Measurements from ENCODE around the gene SEC24B. TPM values are rescaled to one million over a fixed set of nuclear protein-coding genes. Genes with fewer than 3 reads are reported as not detected.

SEC24B gene
- total RNA-seq, 4 donors from 2014 or later, result 39.5 to 49.1 (median 42.6) TPM

DNA sequence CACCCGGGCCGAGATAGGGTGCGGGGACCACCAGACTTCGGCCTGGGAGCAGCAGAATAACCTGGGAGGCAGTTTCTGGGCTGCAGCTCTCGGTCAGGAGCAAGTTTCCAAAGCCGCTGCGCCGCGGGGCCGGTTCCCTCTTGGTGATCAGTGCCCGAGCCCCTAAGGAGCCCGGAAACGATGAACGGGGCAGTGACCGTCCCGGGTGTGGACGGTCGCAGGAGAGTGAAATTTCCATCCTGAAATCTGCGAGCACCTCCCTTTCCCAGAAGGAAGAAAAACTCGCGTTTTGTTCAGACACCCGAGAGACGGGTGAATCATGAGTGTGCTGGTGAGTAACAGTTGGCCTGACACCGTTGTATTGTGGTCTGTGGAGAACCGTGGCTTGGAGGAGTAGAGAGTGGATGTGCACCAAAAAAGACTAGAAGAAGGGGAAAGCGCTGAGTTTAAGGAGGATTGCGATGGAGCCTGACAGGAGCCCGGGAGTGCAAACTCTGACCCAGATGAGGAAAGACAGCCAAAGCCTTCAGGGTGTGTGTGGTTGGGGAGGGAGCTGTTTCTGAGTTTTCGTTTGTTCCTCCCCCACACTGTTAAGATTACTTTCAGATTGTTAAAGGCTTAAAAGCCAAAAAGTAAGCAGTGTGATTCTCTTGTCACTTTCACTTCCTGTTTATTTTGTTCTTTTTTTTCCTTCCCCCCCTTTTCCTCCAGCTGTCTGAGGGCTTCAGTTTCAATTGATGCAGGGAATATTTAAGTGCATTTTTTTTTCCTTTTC is 127.3 kb downstream of the SEC24B start:
- Histone ChIP-seq H3K4me1 (peaks cover 5 to 8% of the 10 kb centered on the region in 2 donors), H3K9me3 (no peaks in the 10 kb centered on the region), H3K4me3 (replicated peaks in 1 of 3) (peak overlapping the region; percentile 43 to 69 (median 63)), H3K27ac (peak overlapping the region; percentile 4 to 82 (median 41)), H3K27me3 (no peaks in the 10 kb centered on the region), H3K36me3 (no peaks in the 10 kb centered on the region)
- DNase-seq, result peak; percentile 23 to 26
- intact Hi-C loops (cut with DNase I), result no loop called here
- 3 to 5% methylated on average over 16 to 29 of the region's 29 CpGs for WGBS, 2 donors
- TF ChIP-seq, protein P1, sequence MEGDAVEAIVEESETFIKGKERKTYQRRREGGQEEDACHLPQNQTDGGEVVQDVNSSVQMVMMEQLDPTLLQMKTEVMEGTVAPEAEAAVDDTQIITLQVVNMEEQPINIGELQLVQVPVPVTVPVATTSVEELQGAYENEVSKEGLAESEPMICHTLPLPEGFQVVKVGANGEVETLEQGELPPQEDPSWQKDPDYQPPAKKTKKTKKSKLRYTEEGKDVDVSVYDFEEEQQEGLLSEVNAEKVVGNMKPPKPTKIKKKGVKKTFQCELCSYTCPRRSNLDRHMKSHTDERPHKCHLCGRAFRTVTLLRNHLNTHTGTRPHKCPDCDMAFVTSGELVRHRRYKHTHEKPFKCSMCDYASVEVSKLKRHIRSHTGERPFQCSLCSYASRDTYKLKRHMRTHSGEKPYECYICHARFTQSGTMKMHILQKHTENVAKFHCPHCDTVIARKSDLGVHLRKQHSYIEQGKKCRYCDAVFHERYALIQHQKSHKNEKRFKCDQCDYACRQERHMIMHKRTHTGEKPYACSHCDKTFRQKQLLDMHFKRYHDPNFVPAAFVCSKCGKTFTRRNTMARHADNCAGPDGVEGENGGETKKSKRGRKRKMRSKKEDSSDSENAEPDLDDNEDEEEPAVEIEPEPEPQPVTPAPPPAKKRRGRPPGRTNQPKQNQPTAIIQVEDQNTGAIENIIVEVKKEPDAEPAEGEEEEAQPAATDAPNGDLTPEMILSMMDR (IDR thresholded peaks at IDR 0.05), result no peak
- no peak for TF ChIP-seq POLR2A (IDR thresholded peaks at IDR 0.05)

DNA sequence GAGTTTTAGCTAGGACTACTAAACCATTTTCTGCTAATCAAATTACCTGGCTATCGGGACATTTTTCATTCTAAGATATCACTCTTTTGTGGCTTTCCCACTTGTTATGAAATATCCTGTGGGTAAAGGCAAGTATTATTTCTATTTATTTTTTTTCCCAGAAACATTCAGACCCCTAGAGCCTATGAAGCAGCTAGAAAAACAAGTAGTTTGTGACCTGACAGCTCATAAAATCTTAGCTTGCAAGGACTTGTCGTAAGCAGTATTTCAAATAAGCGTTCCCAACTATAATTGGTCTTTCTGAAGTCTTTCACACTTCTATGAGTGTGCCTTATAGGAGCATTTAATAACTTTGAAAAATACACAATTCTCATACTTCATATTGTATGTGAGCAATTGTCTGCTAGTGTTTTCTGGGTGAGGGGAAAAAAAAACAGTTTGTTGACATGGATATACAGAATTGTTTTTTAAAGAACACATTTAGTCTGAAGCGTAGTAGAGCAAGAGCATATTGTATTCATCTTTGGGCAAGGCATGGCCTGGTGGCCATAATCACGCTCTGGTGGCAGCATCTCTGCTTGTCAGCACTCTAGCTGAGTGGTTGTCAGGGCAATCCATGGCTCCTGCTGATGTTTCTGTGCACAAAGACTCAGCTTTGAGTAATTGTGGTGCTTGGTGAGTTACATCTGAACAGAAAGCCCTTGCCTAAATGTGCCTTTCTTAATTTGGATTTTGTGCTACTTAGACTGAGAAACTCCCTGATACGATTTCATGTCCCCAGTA is 129.0 kb downstream of the SEC24B start:
- Histone ChIP-seq H3K27me3 (no peaks in the 10 kb centered on the region), H3K4me3 (replicated peaks in 1 of 3) (no peak overlapping the region), H3K36me3 (no peaks in the 10 kb centered on the region), H3K27ac (no peak overlapping the region), H3K4me1 (peaks cover 5 to 8% of the 10 kb centered on the region in 2 donors), H3K9me3 (no peaks in the 10 kb centered on the region)
- no peak for TF ChIP-seq POLR2A (IDR thresholded peaks at IDR 0.05)
- TF ChIP-seq, protein P1 (IDR thresholded peaks at IDR 0.05), result no peak
- intact Hi-C loops (cut with DNase I), result no loop called here
- no peak for DNase-seq
- 95 to 98% methylated on average over 6 of the region's 6 CpGs for WGBS, 2 donors

DNA sequence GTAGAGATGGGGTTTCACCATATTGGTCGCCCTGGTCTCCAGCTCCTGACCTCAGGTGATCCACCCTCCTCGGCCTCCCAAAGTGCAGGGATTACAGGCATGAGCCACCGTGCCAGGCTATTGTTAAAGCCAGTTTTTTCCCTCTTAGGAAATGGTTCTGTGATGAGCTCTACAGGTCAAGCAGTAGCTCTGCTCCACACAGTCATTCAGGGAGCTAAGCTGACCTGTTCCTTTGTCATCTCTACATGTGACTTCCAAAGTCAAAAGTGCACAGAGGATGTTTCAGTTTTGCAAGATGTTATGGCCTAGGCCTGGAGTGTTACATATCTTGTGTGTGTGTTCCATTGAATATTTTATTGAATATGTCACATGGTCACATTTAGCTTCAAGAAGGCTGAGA is 137.9 kb downstream of the SEC24B start:
- peaks cover 0 to 5% of the 10 kb centered on the region in 2 donors for H3K4me1 ChIP-seq
- H3K36me3 ChIP-seq, result no peaks in the 10 kb centered on the region
- no peak overlapping the region for H3K27ac ChIP-seq
- H3K9me3 ChIP-seq, result no peaks in the 10 kb centered on the region
- no peak overlapping the region for H3K4me3 ChIP-seq (replicated peaks in 1 of 3)
- no peak for DNase-seq
- WGBS, 2 donors, result 98% methylated on average over 3 of the region's 3 CpGs
- no peaks in the 10 kb centered on the region for H3K27me3 ChIP-seq
- TF ChIP-seq POLR2A (IDR thresholded peaks at IDR 0.05), result no peak
- TF ChIP-seq, protein P1 (IDR thresholded peaks at IDR 0.05), result no peak
- intact Hi-C loops (cut with DNase I), result no loop called here

DNA sequence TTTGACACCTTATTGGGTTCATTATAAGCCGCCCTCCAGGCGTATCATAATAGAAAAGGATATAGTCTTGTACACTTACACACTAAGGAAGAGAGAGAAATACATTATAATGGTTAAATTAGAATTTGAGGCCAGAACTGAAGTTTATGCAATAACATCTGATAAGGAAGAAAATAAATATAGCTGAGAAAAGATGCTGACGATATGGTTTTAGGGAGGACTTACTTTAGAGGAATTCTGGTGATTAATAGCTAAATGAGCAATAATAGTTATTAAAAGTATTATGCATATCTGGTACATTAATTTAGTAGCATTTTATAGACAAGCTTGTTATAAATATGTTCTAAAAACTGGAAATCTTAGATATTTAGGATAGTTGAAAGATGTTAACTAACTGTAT is 138.5 kb downstream of the SEC24B start:
- Histone ChIP-seq H3K9me3 (no peaks in the 10 kb centered on the region), H3K4me3 (replicated peaks in 1 of 3) (no peak overlapping the region), H3K4me1 (peaks cover 0 to 5% of the 10 kb centered on the region in 2 donors), H3K27me3 (no peaks in the 10 kb centered on the region), H3K27ac (no peak overlapping the region), H3K36me3 (no peaks in the 10 kb centered on the region)
- DNase-seq, result no peak
- intact Hi-C loops (cut with DNase I), result no loop called here
- WGBS, 2 donors, result 94 to 97% methylated on average over 3 of the region's 3 CpGs
- TF ChIP-seq, protein P1 (IDR thresholded peaks at IDR 0.05), result no peak
- no peak for TF ChIP-seq POLR2A (IDR thresholded peaks at IDR 0.05)

DNA sequence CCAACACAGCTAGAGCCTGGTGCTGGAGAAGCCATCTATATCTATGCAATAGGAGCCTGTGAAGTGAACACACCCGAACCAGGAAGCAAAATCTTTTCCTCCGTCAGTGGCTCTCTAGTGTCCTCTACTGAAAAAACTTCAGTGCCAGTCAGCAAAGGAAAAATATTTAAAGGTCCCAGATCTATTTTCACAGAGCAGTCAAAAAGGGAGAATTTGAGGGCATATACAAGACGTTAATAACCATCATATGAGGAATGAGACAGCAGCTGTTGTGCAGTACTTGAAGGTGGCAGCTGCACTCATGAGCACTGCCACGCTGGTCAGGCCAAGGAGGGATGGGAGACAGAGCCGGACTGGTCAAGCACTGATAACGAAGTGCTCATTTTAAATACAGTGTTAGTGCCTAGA is 140.8 kb downstream of the SEC24B start:
- 50 to 54% methylated on average over 6 of the region's 6 CpGs for WGBS, 2 donors
- no peaks in the 10 kb centered on the region for H3K27me3 ChIP-seq
- TF ChIP-seq, protein P1 (IDR thresholded peaks at IDR 0.05), result peak in 2 of 6 experiments; percentile 4 to 28
- no peak for TF ChIP-seq POLR2A (IDR thresholded peaks at IDR 0.05)
- no peaks in the 10 kb centered on the region for H3K9me3 ChIP-seq
- no peak for DNase-seq
- H3K27ac ChIP-seq, result no peak overlapping the region
- H3K4me3 ChIP-seq (replicated peaks in 1 of 3), result no peak overlapping the region
- H3K4me1 ChIP-seq, result peaks cover 0 to 5% of the 10 kb centered on the region in 2 donors
- H3K36me3 ChIP-seq, result no peaks in the 10 kb centered on the region
- intact Hi-C loops (cut with DNase I), result no loop called here

All from thyroid gland (tissue), 4 donors.